ENCODE measurements around the gene ABCC4.
"Not testable (repeated sequence)": the region's sequence is repeated elsewhere in the genome, so short reads cannot be mapped to it uniquely, and the experiment has no call there.

The ABCC4 gene

GRCh38 chr13:95315752-95316151 is 14.5 kb upstream of the ABCC4 start:
- H3K4me1 Mint-ChIP-seq (ENCODE audit: low read depth) = no peaks in the 10 kb centered on the region
- DNase-seq = no peak
- H3K27ac Mint-ChIP-seq = no peak overlapping the region
- H3K36me3 Mint-ChIP-seq (ENCODE audit: low read depth) = no peaks in the 10 kb centered on the region
- peaks cover 7% of the 10 kb centered on the region for H3K27me3 Mint-ChIP-seq
- H3K4me3 Mint-ChIP-seq = no peak overlapping the region
- H3K9me3 Mint-ChIP-seq = no peaks in the 10 kb centered on the region

- H3K36me3 Mint-ChIP-seq (ENCODE audit: low read depth) = no peaks in the 10 kb centered on the region
- peaks cover 5% of the 10 kb centered on the region for H3K4me1 Mint-ChIP-seq (ENCODE audit: low read depth)
- no peak overlapping the region for H3K4me3 Mint-ChIP-seq
- H3K27ac Mint-ChIP-seq = no peak overlapping the region
- H3K9me3 Mint-ChIP-seq = no peaks in the 10 kb centered on the region
- DNase-seq = no peak
- H3K27me3 Mint-ChIP-seq = peaks cover 5% of the 10 kb centered on the region
Measured at GRCh38 chr13:95307507-95307906, 6.3 kb upstream of the ABCC4 start.

- Mint-ChIP-seq H3K36me3 (ENCODE audit: low read depth) (peaks cover 6% of the 10 kb centered on the region), H3K4me3 (no peak overlapping the region), H3K27me3 (peaks cover 10% of the 10 kb centered on the region), H3K27ac (no peak overlapping the region), H3K9me3 (no peaks in the 10 kb centered on the region), H3K4me1 (ENCODE audit: low read depth) (peaks cover 27% of the 10 kb centered on the region)
- DNase-seq = no peak
Measured at GRCh38 chr13:95304453-95304852, 3.2 kb upstream of the ABCC4 start.

- Mint-ChIP-seq H3K27ac (peak overlapping the region; percentile 73), H3K27me3 (peaks cover 10% of the 10 kb centered on the region), H3K36me3 (ENCODE audit: low read depth) (peaks cover 13% of the 10 kb centered on the region), H3K9me3 (no peaks in the 10 kb centered on the region), H3K4me3 (peak overlapping the region; percentile 74), H3K4me1 (ENCODE audit: low read depth) (peaks cover 41% of the 10 kb centered on the region)
- no peak for DNase-seq
Measured at GRCh38 chr13:95301968-95302393, 730 bp upstream of the ABCC4 start.

GRCh38 chr13:95300625-95301182 is 547 bp downstream of the ABCC4 start:
- H3K9me3 Mint-ChIP-seq = no peaks in the 10 kb centered on the region
- H3K4me1 Mint-ChIP-seq (ENCODE audit: low read depth) = peaks cover 46% of the 10 kb centered on the region
- peak; percentile 74 for DNase-seq
- peak overlapping the region; percentile 82 for H3K27ac Mint-ChIP-seq
- H3K4me3 Mint-ChIP-seq = peak overlapping the region; percentile 85
- peaks cover 10% of the 10 kb centered on the region for H3K27me3 Mint-ChIP-seq
- peaks cover 17% of the 10 kb centered on the region for H3K36me3 Mint-ChIP-seq (ENCODE audit: low read depth)

- H3K36me3 Mint-ChIP-seq (ENCODE audit: low read depth) = peaks cover 20% of the 10 kb centered on the region
- peaks cover 48% of the 10 kb centered on the region for H3K4me1 Mint-ChIP-seq (ENCODE audit: low read depth)
- no peaks in the 10 kb centered on the region for H3K9me3 Mint-ChIP-seq
- peaks cover 10% of the 10 kb centered on the region for H3K27me3 Mint-ChIP-seq
- no peak for DNase-seq
- peak overlapping the region; percentile 85 for H3K4me3 Mint-ChIP-seq
- peak overlapping the region; percentile 82 for H3K27ac Mint-ChIP-seq
Measured at GRCh38 chr13:95298971-95299621, 2.2 kb downstream of the ABCC4 start.

- Mint-ChIP-seq H3K4me1 (ENCODE audit: low read depth) (peaks cover 48% of the 10 kb centered on the region), H3K27me3 (peaks cover 10% of the 10 kb centered on the region), H3K27ac (peak overlapping the region; percentile 44), H3K9me3 (no peaks in the 10 kb centered on the region), H3K36me3 (ENCODE audit: low read depth) (peaks cover 20% of the 10 kb centered on the region), H3K4me3 (no peak overlapping the region)
- no peak for DNase-seq
Measured at GRCh38 chr13:95298169-95298965, 2.9 kb downstream of the ABCC4 start.

GRCh38 chr13:95296326-95296925 is 4.8 kb downstream of the ABCC4 start:
- no peak overlapping the region for H3K27ac Mint-ChIP-seq
- no peaks in the 10 kb centered on the region for H3K9me3 Mint-ChIP-seq
- H3K4me3 Mint-ChIP-seq = no peak overlapping the region
- peak; percentile 41 for DNase-seq
- H3K27me3 Mint-ChIP-seq = no peaks in the 10 kb centered on the region
- H3K4me1 Mint-ChIP-seq (ENCODE audit: low read depth) = peaks cover 32% of the 10 kb centered on the region
- H3K36me3 Mint-ChIP-seq (ENCODE audit: low read depth) = peaks cover 37% of the 10 kb centered on the region

GRCh38 chr13:95295026-95295425 is 6.2 kb downstream of the ABCC4 start:
- no peak overlapping the region for H3K4me3 Mint-ChIP-seq
- no peak for DNase-seq
- H3K36me3 Mint-ChIP-seq (ENCODE audit: low read depth) = peaks cover 38% of the 10 kb centered on the region
- H3K27me3 Mint-ChIP-seq = no peaks in the 10 kb centered on the region
- H3K9me3 Mint-ChIP-seq = no peaks in the 10 kb centered on the region
- H3K4me1 Mint-ChIP-seq (ENCODE audit: low read depth) = peaks cover 26% of the 10 kb centered on the region
- H3K27ac Mint-ChIP-seq = no peak overlapping the region

GRCh38 chr13:95292622-95293021 is 8.6 kb downstream of the ABCC4 start:
- H3K4me3 Mint-ChIP-seq = no peak overlapping the region
- no peaks in the 10 kb centered on the region for H3K27me3 Mint-ChIP-seq
- no peak overlapping the region for H3K27ac Mint-ChIP-seq
- H3K4me1 Mint-ChIP-seq (ENCODE audit: low read depth) = peaks cover 14% of the 10 kb centered on the region
- peaks cover 39% of the 10 kb centered on the region for H3K36me3 Mint-ChIP-seq (ENCODE audit: low read depth)
- no peak for DNase-seq
- no peaks in the 10 kb centered on the region for H3K9me3 Mint-ChIP-seq

GRCh38 chr13:95289901-95290300 is 11.3 kb downstream of the ABCC4 start:
- not testable (repeated sequence) for H3K27ac Mint-ChIP-seq; H3K9me3 Mint-ChIP-seq; DNase-seq; H3K4me3 Mint-ChIP-seq; H3K27me3 Mint-ChIP-seq; H3K4me1 Mint-ChIP-seq (ENCODE audit: low read depth)
- H3K36me3 Mint-ChIP-seq (ENCODE audit: low read depth) = peaks cover 35% of the 10 kb centered on the region

GRCh38 chr13:95289020-95289444 is 12.2 kb downstream of the ABCC4 start:
- no peak for DNase-seq
- Mint-ChIP-seq H3K4me1 (ENCODE audit: low read depth) (peaks cover 4% of the 10 kb centered on the region), H3K36me3 (ENCODE audit: low read depth) (peaks cover 32% of the 10 kb centered on the region), H3K27me3 (no peaks in the 10 kb centered on the region), H3K27ac (no peak overlapping the region), H3K4me3 (no peak overlapping the region), H3K9me3 (no peaks in the 10 kb centered on the region)

- H3K4me3 Mint-ChIP-seq = no peak overlapping the region
- H3K27ac Mint-ChIP-seq = no peak overlapping the region
- H3K9me3 Mint-ChIP-seq = no peaks in the 10 kb centered on the region
- H3K27me3 Mint-ChIP-seq = no peaks in the 10 kb centered on the region
- DNase-seq = no peak
- H3K36me3 Mint-ChIP-seq (ENCODE audit: low read depth) = peaks cover 20% of the 10 kb centered on the region
- peaks cover 13% of the 10 kb centered on the region for H3K4me1 Mint-ChIP-seq (ENCODE audit: low read depth)
Measured at GRCh38 chr13:95284436-95284835, 16.8 kb downstream of the ABCC4 start.

GRCh38 chr13:95279016-95279415 is 22.2 kb downstream of the ABCC4 start:
- H3K9me3 Mint-ChIP-seq = no peaks in the 10 kb centered on the region
- no peak overlapping the region for H3K27ac Mint-ChIP-seq

More at GRCh38 chr13:95279016-95279415, 22.2 kb downstream of the ABCC4 start:
- H3K36me3 Mint-ChIP-seq (ENCODE audit: low read depth) = peaks cover 20% of the 10 kb centered on the region
- H3K27me3 Mint-ChIP-seq = no peaks in the 10 kb centered on the region
- DNase-seq = no peak
- peaks cover 12% of the 10 kb centered on the region for H3K4me1 Mint-ChIP-seq (ENCODE audit: low read depth)
- H3K4me3 Mint-ChIP-seq = no peak overlapping the region
